A673 (cell line): ENCODE measurements around the gene SCAF4. TPM values are rescaled to one million over a fixed set of nuclear protein-coding genes. Genes with fewer than 3 reads are reported as not detected.

Experiments used
- BruUV-seq: library from RNA; stranded (reverse); fragments of 400-500 nt; replicated peaks from 2 replicates; lab custom pipeline; 2021; lab: Mats Ljungman, UMichigan
- CTCF ChIA-PET: fragments of 300-600 bp; sonication (Branson Sonifier 250); formaldehyde crosslinking; loops from one replicate; lab custom pipeline; 2022; ENCODE audit warnings: antibody characterized with exemption; lab: Charles Lee
- POLR2A ChIA-PET: fragments of 300-600 bp; sonication (Branson Sonifier 250); formaldehyde crosslinking; loops from one replicate; lab custom pipeline; 2022; ENCODE audit warnings: antibody characterized with exemption; ENCODE audit not compliant: low non-redundant PET; lab: Charles Lee
- DNase-seq: peaks from one replicate; pipeline ENCODE4 v3.0.0-alpha.2; 2015; ENCODE audit warnings: low spot score
- H3K27ac ChIP-seq: fragments of 200-600 bp; sonication (generic); 2 replicates; pipeline ENCODE4 v1.5.1; 2016; ENCODE audit warnings: mixed run types, low read depth, mild to moderate bottlenecking, mixed read lengths, antibody characterized with exemption, low read length; ENCODE audit not compliant: poor library complexity, severe bottlenecking
- H3K27me3 ChIP-seq: fragments of 200-600 bp; sonication (generic); replicated peaks from 2 replicates; pipeline ENCODE4 v1.6.1; 2017; ENCODE audit warnings: mixed run types, low read depth, mild to moderate bottlenecking, mixed read lengths, antibody characterized with exemption, low read length; ENCODE audit not compliant: insufficient read depth, poor library complexity
- H3K36me3 ChIP-seq: fragments of 200-600 bp; sonication (generic); 2 replicates; pipeline ENCODE4 v1.6.1; 2016; ENCODE audit warnings: mixed run types, mild to moderate bottlenecking, mixed read lengths, antibody characterized with exemption, low read length; ENCODE audit not compliant: insufficient read depth, poor library complexity, severe bottlenecking
- H3K4me1 ChIP-seq: fragments of 200-600 bp; sonication (generic); 2 replicates; pipeline ENCODE4 v1.6.1; 2017; ENCODE audit warnings: mixed run types, mild to moderate bottlenecking, mixed read lengths, antibody characterized with exemption, low read length; ENCODE audit not compliant: insufficient read depth, poor library complexity, severe bottlenecking
- H3K4me3 ChIP-seq: fragments of 200-600 bp; sonication (generic); 2 replicates; pipeline ENCODE4 v1.5.1; 2016; ENCODE audit warnings: low read depth, mixed run types, mild to moderate bottlenecking, mixed read lengths, low read length; ENCODE audit not compliant: poor library complexity, severe bottlenecking
- H3K9me3 ChIP-seq: fragments of 200-600 bp; sonication (generic); 2 replicates; pipeline ENCODE4 v1.6.1; 2016; ENCODE audit warnings: mixed run types, low read depth, mild to moderate bottlenecking, mixed read lengths, antibody characterized with exemption, low read length; ENCODE audit not compliant: poor library complexity, severe bottlenecking
- EZH2 ChIP-seq: fragments of 200-600 bp; sonication (generic); IDR thresholded peaks from 2 replicates; pipeline ENCODE4 v1.6.1; 2017; ENCODE audit warnings: borderline replicate concordance, low read depth, mild to moderate bottlenecking, mixed read lengths, antibody characterized with exemption, low read length; ENCODE audit not compliant: poor library complexity, severe bottlenecking
- intact Hi-C: fragments of 100-400 bp; cut with micrococcal nuclease; formaldehyde crosslinking; loops from one replicate; pipeline ENCODE4 v1.10.0; 2022; ENCODE audit not compliant: unreplicated experiment
- total RNA-seq: library from RNA; stranded (reverse); gene quantifications from 2 replicates; pipeline ENCODE4 v1.2.3, GENCODE V29; 2021
- TF ChIP-seq, protein P1 (sequence below): fragments of 300-800, 200-600 bp; sonication (generic); conservative IDR thresholded peaks from 2 replicates; pipeline ENCODE4 v1.5.1; 2017; ENCODE audit warnings: low read depth, mild to moderate bottlenecking, antibody characterized with exemption, low read length, moderate library complexity, mixed read lengths

The SCAF4 gene
- total RNA-seq, 1 experiment from 2014 or later: 57.0 TPM

DNA sequence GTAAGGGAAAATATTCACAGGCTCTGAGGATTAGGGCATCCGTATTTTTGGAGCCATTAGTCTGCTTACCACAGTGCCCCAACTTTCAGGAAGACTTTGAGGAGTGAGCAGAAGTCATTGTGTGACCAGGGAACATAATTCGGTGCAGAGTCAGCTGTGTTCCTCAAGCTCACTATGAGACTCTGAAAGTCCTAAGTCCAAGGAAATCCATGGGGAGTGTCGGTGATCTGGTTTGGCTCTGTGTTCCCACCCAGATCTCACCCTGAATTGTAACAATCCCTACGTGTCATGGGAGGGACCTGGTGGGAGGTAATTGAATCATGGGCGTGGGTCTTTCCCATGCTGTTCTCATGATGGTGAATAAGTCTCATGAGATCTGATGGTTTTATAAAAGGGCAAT, 45.9 kb upstream of the SCAF4 start:
- TF ChIP-seq, protein P1, sequence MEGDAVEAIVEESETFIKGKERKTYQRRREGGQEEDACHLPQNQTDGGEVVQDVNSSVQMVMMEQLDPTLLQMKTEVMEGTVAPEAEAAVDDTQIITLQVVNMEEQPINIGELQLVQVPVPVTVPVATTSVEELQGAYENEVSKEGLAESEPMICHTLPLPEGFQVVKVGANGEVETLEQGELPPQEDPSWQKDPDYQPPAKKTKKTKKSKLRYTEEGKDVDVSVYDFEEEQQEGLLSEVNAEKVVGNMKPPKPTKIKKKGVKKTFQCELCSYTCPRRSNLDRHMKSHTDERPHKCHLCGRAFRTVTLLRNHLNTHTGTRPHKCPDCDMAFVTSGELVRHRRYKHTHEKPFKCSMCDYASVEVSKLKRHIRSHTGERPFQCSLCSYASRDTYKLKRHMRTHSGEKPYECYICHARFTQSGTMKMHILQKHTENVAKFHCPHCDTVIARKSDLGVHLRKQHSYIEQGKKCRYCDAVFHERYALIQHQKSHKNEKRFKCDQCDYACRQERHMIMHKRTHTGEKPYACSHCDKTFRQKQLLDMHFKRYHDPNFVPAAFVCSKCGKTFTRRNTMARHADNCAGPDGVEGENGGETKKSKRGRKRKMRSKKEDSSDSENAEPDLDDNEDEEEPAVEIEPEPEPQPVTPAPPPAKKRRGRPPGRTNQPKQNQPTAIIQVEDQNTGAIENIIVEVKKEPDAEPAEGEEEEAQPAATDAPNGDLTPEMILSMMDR: no peak
- no peak for TF ChIP-seq EZH2
- no TSS peak for BruUV-seq
- no peak overlapping the region for H3K27ac ChIP-seq
- no peaks in the 10 kb centered on the region for H3K9me3 ChIP-seq
- H3K36me3 ChIP-seq: no peaks in the 10 kb centered on the region
- ChIA-PET POLR2A (no interaction called here), CTCF (no interaction called here)
- intact Hi-C loops: no loop called here
- H3K4me3 ChIP-seq: no peak overlapping the region
- no peaks in the 10 kb centered on the region for H3K27me3 ChIP-seq
- no peak for DNase-seq
- H3K4me1 ChIP-seq: no peaks in the 10 kb centered on the region

- POLR2A ChIA-PET: no interaction called here
These were observed 42.1 kb upstream of the SCAF4 start for GRCh38 chr21:31774031-31774430.

DNA sequence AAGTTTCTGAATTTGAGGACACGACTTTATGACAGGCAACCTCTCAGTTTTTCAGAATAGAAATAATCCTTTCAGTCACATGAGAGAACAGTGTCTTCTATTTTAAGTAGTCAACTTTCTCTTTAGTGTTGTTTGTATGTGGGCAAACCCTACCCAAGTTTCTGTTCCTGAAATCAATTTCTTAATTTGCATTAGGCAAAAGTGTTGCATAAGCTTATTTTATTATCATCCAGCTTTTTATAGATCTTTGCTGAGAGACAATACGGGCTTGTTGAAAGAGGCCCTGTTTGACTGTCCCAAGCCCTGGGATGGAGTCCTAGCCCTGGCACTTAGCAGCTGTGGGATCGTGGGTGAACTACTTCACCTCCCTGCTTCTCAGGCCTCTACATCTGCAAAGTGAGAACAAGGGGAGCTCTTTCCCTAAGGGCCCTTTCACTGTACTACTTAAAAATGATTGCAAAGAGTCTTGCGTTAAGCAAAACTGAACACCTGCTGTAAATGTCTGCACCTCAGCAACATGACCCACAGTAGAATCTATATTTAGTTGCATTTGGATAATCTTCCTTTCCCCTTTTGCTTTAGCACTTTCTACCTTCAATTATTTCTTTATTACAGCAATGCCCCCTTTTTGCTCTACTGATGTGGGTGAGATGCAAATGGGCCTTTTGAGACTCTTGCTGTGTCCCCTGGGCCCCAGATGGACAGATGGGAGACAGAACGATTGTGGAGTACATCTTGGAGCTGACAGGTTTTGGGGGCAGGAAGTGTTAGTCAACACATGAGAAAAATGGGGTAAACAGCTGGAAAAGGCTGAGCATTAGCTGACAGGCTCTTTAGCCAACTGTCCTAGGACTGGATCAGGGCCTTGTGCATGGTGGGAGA, 41.0 kb upstream of the SCAF4 start:
- intact Hi-C loops: no loop called here
- DNase-seq: no peak
- H3K4me1 ChIP-seq: no peaks in the 10 kb centered on the region
- CTCF ChIA-PET: no interaction called here
- POLR2A ChIA-PET: no interaction called here
- TF ChIP-seq, protein P1: no peak
- no TSS peak for BruUV-seq
- no peak overlapping the region for H3K4me3 ChIP-seq
- no peaks in the 10 kb centered on the region for H3K36me3 ChIP-seq
- no peaks in the 10 kb centered on the region for H3K27me3 ChIP-seq
- H3K9me3 ChIP-seq: no peaks in the 10 kb centered on the region
- no peak overlapping the region for H3K27ac ChIP-seq

More at GRCh38 chr21:31774031-31774430, 42.1 kb upstream of the SCAF4 start:
- Histone ChIP-seq H3K36me3 (no peaks in the 10 kb centered on the region), H3K4me1 (no peaks in the 10 kb centered on the region), H3K27ac (no peak overlapping the region), H3K9me3 (no peaks in the 10 kb centered on the region), H3K4me3 (no peak overlapping the region), H3K27me3 (no peaks in the 10 kb centered on the region)
- CTCF ChIA-PET: no interaction called here
- intact Hi-C loops: no loop called here
- no peak for TF ChIP-seq EZH2
- no TSS peak for BruUV-seq
- DNase-seq: no peak
